A549 treated with dexamethasone at 1 μM for 4 hours (cell line): ENCODE results near the gene UBTD2. TPM values are rescaled to one million over a fixed set of nuclear protein-coding genes. Genes with fewer than 3 reads are reported as not detected.

Experiments
- total RNA-seq: library from RNA; stranded (reverse); fragments of 200-300 nt; extraction: Qiagen RNA extraction; gene quantifications from 5 replicates; pipeline ENCODE4 v1.2.3, GENCODE V29; 2022

Gene UBTD2
- 14.2 to 16.7 TPM (median 15.1 TPM) in 5 replicates for total RNA-seq

GRCh38 chr5:172283020-172283861, at the start of gene UBTD2:
Gene UBTD2 (minus strand): TSS chr5:172283764. CDS start chr5:172283665, 99 bp downstream.

GRCh38 chr5:172193872-172194271, 89.7 kb downstream of the UBTD2 start, which contains the start of gene EFCAB9:
Gene EFCAB9 (plus strand): TSS chr5:172194172. CDS start chr5:172194173, 1 bp downstream.

GRCh38 chr5:172188033-172188892, 95.3 kb downstream of the UBTD2 start, which contains the start of gene STK10:
Gene STK10 (minus strand): TSS chr5:172188224. CDS start chr5:172188042, 182 bp downstream.

Other genes with a start within 250 kb of the UBTD2 start
- gene STK10, start 95.5 kb downstream of the UBTD2 start, total RNA-seq, result 15.4 to 24.3 TPM (median 21.7 TPM) in 5 replicates
- not detected in 5 replicates for gene EFCAB9, start 89.6 kb downstream of the UBTD2 start, total RNA-seq
- 17.2 to 23.9 TPM (median 23.3 TPM) in 5 replicates for gene SH3PXD2B, start 170.8 kb upstream of the UBTD2 start, total RNA-seq